ENCODE measurements around the gene SENP3. TPM values are rescaled to one million over a fixed set of nuclear protein-coding genes. Genes with fewer than 3 reads are reported as not detected.

The SENP3 gene
- total and polyA plus RNA-seq, 2 of the 4 experiments (the other 2 are of a cell fraction), result 82.4 to 120 TPM

DNA sequence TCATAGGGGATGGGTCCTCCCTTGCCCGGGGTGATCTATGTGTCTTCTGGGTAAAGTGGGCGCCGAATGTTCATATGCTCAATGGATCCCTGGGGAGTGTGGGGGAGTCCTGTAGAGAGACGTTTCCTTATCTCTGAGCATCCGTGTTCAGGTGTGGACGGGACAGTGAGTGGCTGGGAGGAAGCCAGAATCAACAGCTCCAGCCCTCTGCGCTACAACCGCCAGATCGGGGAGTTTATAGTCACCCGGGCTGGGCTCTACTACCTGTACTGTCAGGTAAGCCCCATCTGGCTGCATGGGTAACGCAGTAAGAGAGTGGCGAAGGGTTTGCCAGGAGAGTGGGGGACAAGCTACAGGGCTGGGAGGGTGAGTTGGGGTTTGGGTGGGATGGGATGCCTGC, 5.1 kb upstream of the SENP3 start:
- no peak overlapping the region for H3K4me3 ChIP-seq (ENCODE audit: insufficient read depth, low read depth, low read length)
- no peak overlapping the region for H3K4ac ChIP-seq (ENCODE audit: low read depth, low read length)
- DNase-seq (no peak), ATAC-seq (ENCODE audit: low read depth) (no peak)
- no TSS peak for BruUV-seq (replicated peaks)
- H3K9ac ChIP-seq (ENCODE audit: low read depth, low read length), result no peak overlapping the region
- H3K18ac ChIP-seq (ENCODE audit: low read depth, low read length), result no peak overlapping the region
- ChIA-PET POLR2A (ENCODE audit: unreplicated experiment) (interaction anchor here (0.6 kb wide), 1 partner anchor 92 kb away, joined by 19 read pairs; no protein-coding TSS in a partner anchor), CTCF (no interaction called here)
- dilution Hi-C loops (cut with HindIII; ENCODE audit: low sequenced_read_pairs, unreplicated experiment) (no loop called here), intact Hi-C loops (cut with micrococcal nuclease) (no loop called here), in situ Hi-C loops (cut with MboI; ENCODE audit: low sequenced_read_pairs) (loop anchor here (10.0 kb wide), 1 partner anchor 202 kb away; the partner anchor contains the start of genes KCTD11 and TMEM95)
- 94% methylated on average over 9 of the region's 12 CpGs; no CpG with 5 or more reads in 1 of the 2 experiments for WGBS, 2 experiments (ENCODE audit: extremely low coverage in 2 of 2, insufficient read length in 1 of 2)
- H2BK120ac ChIP-seq (ENCODE audit: low read depth, low read length), result no peak overlapping the region
- TF ChIP-seq, protein P1, sequence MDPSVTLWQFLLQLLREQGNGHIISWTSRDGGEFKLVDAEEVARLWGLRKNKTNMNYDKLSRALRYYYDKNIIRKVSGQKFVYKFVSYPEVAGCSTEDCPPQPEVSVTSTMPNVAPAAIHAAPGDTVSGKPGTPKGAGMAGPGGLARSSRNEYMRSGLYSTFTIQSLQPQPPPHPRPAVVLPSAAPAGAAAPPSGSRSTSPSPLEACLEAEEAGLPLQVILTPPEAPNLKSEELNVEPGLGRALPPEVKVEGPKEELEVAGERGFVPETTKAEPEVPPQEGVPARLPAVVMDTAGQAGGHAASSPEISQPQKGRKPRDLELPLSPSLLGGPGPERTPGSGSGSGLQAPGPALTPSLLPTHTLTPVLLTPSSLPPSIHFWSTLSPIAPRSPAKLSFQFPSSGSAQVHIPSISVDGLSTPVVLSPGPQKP (IDR thresholded peaks at IDR 0.05; ENCODE audit: borderline replicate concordance, low read depth, low read length), result no peak
- TF ChIP-seq CHD1 (IDR thresholded peaks at IDR 0.05; ENCODE audit: low read depth, low read length), result no peak
- TF ChIP-seq MAFK (IDR thresholded peaks at IDR 0.05; ENCODE audit: low read depth, low read length), result no peak
- TF ChIP-seq POLR2A (IDR thresholded peaks at IDR 0.05; ENCODE audit: low read depth, low read length), result no peak
- no peak for TF ChIP-seq RFX5 (IDR thresholded peaks at IDR 0.05; ENCODE audit: low read depth, low read length)
- no peak for TF ChIP-seq NFE2L2 (IDR thresholded peaks at IDR 0.05; ENCODE audit: low read depth, low read length)
- TF ChIP-seq RCOR1 (IDR thresholded peaks at IDR 0.05; ENCODE audit: insufficient replicate concordance, low read length), result no peak
- no peak for TF ChIP-seq MAZ (IDR thresholded peaks at IDR 0.05; ENCODE audit: borderline replicate concordance, low read depth, low read length)
- TF ChIP-seq MXI1 (IDR thresholded peaks at IDR 0.05; ENCODE audit: borderline replicate concordance, low read depth, low read length), result no peak
- TF ChIP-seq BHLHE40 (IDR thresholded peaks at IDR 0.05; ENCODE audit: low read depth, low read length), result no peak
- TF ChIP-seq SMC3 (IDR thresholded peaks at IDR 0.05; ENCODE audit: low read depth, low read length), result no peak
- no peak for TF ChIP-seq RAD21 (IDR thresholded peaks at IDR 0.05; ENCODE audit: low read length)
- no peak for TF ChIP-seq CTCF (conservative IDR thresholded peaks at IDR 0.05; ENCODE audit: low read depth, low read length)
- no peak overlapping the region for H2BK15ac ChIP-seq (ENCODE audit: low read depth, low read length)
- H4K8ac ChIP-seq (ENCODE audit: low read depth in 2 of 2, low read length in 2 of 2), result no peak overlapping the region
- H3K4me2 ChIP-seq (ENCODE audit: low read depth, low read length), result no peak overlapping the region
- H2AFZ ChIP-seq (replicated peaks; ENCODE audit: low read length, poor library complexity), result no peak overlapping the region
- no peak overlapping the region for H3K14ac ChIP-seq (replicated peaks; ENCODE audit: low read depth, low read length)
- no peak overlapping the region for H2BK20ac ChIP-seq (ENCODE audit: low read depth, low read length)
- H3K9me3 ChIP-seq (ENCODE audit: control insufficient read depth, insufficient read depth, low read length), result no peaks in the 10 kb centered on the region
- H3K23ac ChIP-seq (ENCODE audit: low read depth, low read length), result no peak overlapping the region
- no peak overlapping the region for H2BK5ac ChIP-seq (ENCODE audit: low read depth, low read length, poor library complexity, severe bottlenecking)
- H2AK9ac ChIP-seq (replicated peaks; ENCODE audit: low read depth, low read length, poor library complexity), result no peak overlapping the region
- no peak overlapping the region for H4K5ac ChIP-seq (ENCODE audit: low read depth, low read length)
- no peaks in the 10 kb centered on the region for H4K20me1 ChIP-seq (ENCODE audit: insufficient read depth, low read length)
- H2AK5ac ChIP-seq (ENCODE audit: low read depth, low read length), result no peak overlapping the region
- H3K4me1 ChIP-seq (ENCODE audit: control insufficient read depth, insufficient read depth, low read length), result peaks cover 6% of the 10 kb centered on the region; the same call in 1 of the 2 replicates
- no peaks in the 10 kb centered on the region for H3K9me1 ChIP-seq (ENCODE audit: insufficient read depth, low read length)
- no peak overlapping the region for H3K56ac ChIP-seq (ENCODE audit: extremely low read depth, insufficient read depth, low read length)
- H3K27ac ChIP-seq (ENCODE audit: insufficient read depth, low read length), result no peak overlapping the region
- H3K27me3 ChIP-seq (ENCODE audit: control insufficient read depth, insufficient read depth, low read length), result no peaks in the 10 kb centered on the region
- no peak overlapping the region for H4K91ac ChIP-seq (ENCODE audit: insufficient read depth, low read depth, low read length)
- H3K36me3 ChIP-seq (ENCODE audit: control insufficient read depth, insufficient read depth, low read length), result no peaks in the 10 kb centered on the region
- peaks cover 0 to 5% of the 10 kb centered on the region in 2 experiments; a peak in 2 of 4 replicates for H3K79me1 ChIP-seq (ENCODE audit: low read depth in 1 of 2, low read length in 2 of 2)

Data from IMR-90 (cell line).